Spleen (tissue), 11 donors: ENCODE data around the gene U2SURP. TPM values are rescaled to one million over a fixed set of nuclear protein-coding genes. Genes with fewer than 3 reads are reported as not detected.

Source experiments
- DNase-seq: peaks from one replicate; pipeline ENCODE4 v3.0.0-alpha.2; 2020
- H3K27ac ChIP-seq, 8 donors: fragments of 200-600 bp; sonication (generic) in 7 of 8; 1 replicate in 4 of 8; 2 replicates in 4 of 8; pipeline versions ENCODE4 v1.5.0 to v1.8.0; 2016 to 2021; ENCODE audit warnings: inconsistent platforms in 4 of 8, mild to moderate bottlenecking in 4 of 8, moderate library complexity in 1 of 8
- H3K27me3 ChIP-seq, 7 donors: fragments of 200-600 bp; sonication (generic) in 6 of 7; replicated peaks in 1 of 7; 1 replicate in 4 of 7; 2 replicates in 3 of 7; pipeline versions ENCODE4 v1.5.0 to v1.8.0; 2016 to 2021; ENCODE audit warnings: inconsistent platforms in 3 of 7, mild to moderate bottlenecking in 1 of 7
- H3K36me3 ChIP-seq, 6 donors: fragments of 200-600 bp; sonication (generic) in 5 of 6; 1 replicate in 4 of 6; 2 replicates in 2 of 6; pipeline versions ENCODE4 v1.5.0 to v1.8.0; 2016 to 2021; ENCODE audit warnings: inconsistent platforms in 2 of 6
- H3K4me1 ChIP-seq, 6 donors: fragments of 200-600 bp; sonication (generic) in 5 of 6; 1 replicate in 3 of 6; 2 replicates in 3 of 6; pipeline versions ENCODE4 v1.5.0 to v1.8.0; 2016 to 2021; ENCODE audit warnings: inconsistent platforms in 3 of 6
- H3K4me3 ChIP-seq, 8 donors: fragments of 200-600 bp; sonication (generic) in 7 of 8; 1 replicate in 4 of 8; 2 replicates in 4 of 8; pipeline versions ENCODE4 v1.5.0 to v1.8.0; 2016 to 2021; ENCODE audit warnings: inconsistent platforms in 4 of 8, mild to moderate bottlenecking in 4 of 8, moderate library complexity in 2 of 8
- H3K9me3 ChIP-seq, 8 donors: fragments of 200-600 bp; sonication (generic) in 7 of 8; 1 replicate in 4 of 8; 2 replicates in 4 of 8; pipeline versions ENCODE4 v1.5.0 to v1.8.0; 2016 to 2021; ENCODE audit warnings: inconsistent platforms in 4 of 8
- POLR2A ChIP-seq, 3 donors: fragments of 450-650 bp; IDR thresholded peaks; one replicate each; pipeline ENCODE4 v1.5.1; 2017; ENCODE audit warnings: antibody characterized with exemption in 3 of 3, mild to moderate bottlenecking in 1 of 3
- POLR2AphosphoS5 ChIP-seq, 3 donors: sonication (generic); formaldehyde crosslinking; IDR thresholded peaks; one replicate each; pipeline ENCODE4 v1.5.1; 2017; ENCODE audit warnings: antibody characterized with exemption in 3 of 3
- WGBS, 5 donors: extraction: QIAGEN DNeasy Blood & Tissue Kit in 3 of 5; methylation state at CpG; one replicate each; pipeline versions ENCODE4 v1.1.5 to v1.1.7; 2013 to 2018; 5-methylcytosine and 5-hydroxymethylcytosine counted together
- intact Hi-C: fragments of 100-400 bp; cut with DNase I; formaldehyde crosslinking; loops from one replicate; pipeline ENCODE4 v1.15.0; 2023; ENCODE audit warnings: low total_unique reads
- polyA plus RNA-seq, 3 donors: library from polyadenylated mRNA; stranded (reverse); fragments of 200-250 nt; gene quantifications; one replicate each; pipeline ENCODE4 v1.2.1, GENCODE V29; 2013
- total RNA-seq, 7 donors: library from RNA; depleted of rRNA in 3 of 7; stranded (reverse); fragments of >200 nt in 3 of 7; fragmentation: NEBNext Ultra II Directional in 4 of 7; extraction: Animal tissue kit (Norgen Biotek cat#: 25700) in 4 of 7; gene quantifications; one replicate each; pipeline versions ENCODE4 v1.1.0 to v1.2.1, GENCODE V29; 2016 to 2021
- TF ChIP-seq, protein P1 (sequence below), 11 experiments: fragments of 200-600 bp in 7 of 11; fragments of 450-650 bp in 4 of 11; sonication (generic) in 4 of 11; IDR thresholded peaks in 8 of 11; conservative IDR thresholded peaks in 3 of 11; 1 replicate in 7 of 11; 2 replicates in 4 of 11; pipeline versions ENCODE4 v1.4.0 to v1.8.0; 2016 to 2021; ENCODE audit warnings: antibody characterized with exemption in 11 of 11, inconsistent platforms in 4 of 11, mild to moderate bottlenecking in 1 of 11
- donor health status: healthy with polysubstance abuse.
- donor health status: DM: no; HTN: no; CAD: no; lungs with moderate emphysema.
- donor health status: DM: no; HTN: no; CAD: no.
- donor health status: Bipolar disorder and iron deficiency.
- donor health status: healthy.
- donor health status: DM: no; HTN: no; CAD: no.
- donor health status: DM: yes; HTN: yes; CAD: no.

U2SURP gene
- total and polyA plus RNA-seq, 10 donors, result 29.7 to 130 (median 94.6) TPM

GRCh38 chr3:143090486-143090885 is 89.1 kb downstream of the U2SURP start:
- WGBS, 5 donors, result 69 to 82% (median 77%) methylated on average over 5 of the region's 5 CpGs
- H3K4me1 ChIP-seq, result no peaks in the 10 kb centered on the region
- intact Hi-C loops, result no loop called here
- H3K36me3 ChIP-seq, result no peaks in the 10 kb centered on the region
- H3K9me3 ChIP-seq, result no peaks in the 10 kb centered on the region
- TF ChIP-seq, protein P1, sequence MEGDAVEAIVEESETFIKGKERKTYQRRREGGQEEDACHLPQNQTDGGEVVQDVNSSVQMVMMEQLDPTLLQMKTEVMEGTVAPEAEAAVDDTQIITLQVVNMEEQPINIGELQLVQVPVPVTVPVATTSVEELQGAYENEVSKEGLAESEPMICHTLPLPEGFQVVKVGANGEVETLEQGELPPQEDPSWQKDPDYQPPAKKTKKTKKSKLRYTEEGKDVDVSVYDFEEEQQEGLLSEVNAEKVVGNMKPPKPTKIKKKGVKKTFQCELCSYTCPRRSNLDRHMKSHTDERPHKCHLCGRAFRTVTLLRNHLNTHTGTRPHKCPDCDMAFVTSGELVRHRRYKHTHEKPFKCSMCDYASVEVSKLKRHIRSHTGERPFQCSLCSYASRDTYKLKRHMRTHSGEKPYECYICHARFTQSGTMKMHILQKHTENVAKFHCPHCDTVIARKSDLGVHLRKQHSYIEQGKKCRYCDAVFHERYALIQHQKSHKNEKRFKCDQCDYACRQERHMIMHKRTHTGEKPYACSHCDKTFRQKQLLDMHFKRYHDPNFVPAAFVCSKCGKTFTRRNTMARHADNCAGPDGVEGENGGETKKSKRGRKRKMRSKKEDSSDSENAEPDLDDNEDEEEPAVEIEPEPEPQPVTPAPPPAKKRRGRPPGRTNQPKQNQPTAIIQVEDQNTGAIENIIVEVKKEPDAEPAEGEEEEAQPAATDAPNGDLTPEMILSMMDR (IDR thresholded peaks at IDR 0.05 in 8 of 11, conservative IDR thresholded peaks at IDR 0.05 in 3 of 11), result no peak
- no peak for TF ChIP-seq POLR2A (IDR thresholded peaks at IDR 0.05)
- no peak for TF ChIP-seq POLR2AphosphoS5 (IDR thresholded peaks at IDR 0.05)
- no peak overlapping the region for H3K4me3 ChIP-seq
- DNase-seq, result no peak
- H3K27ac ChIP-seq, result no peak overlapping the region
- H3K27me3 ChIP-seq, result no peaks in the 10 kb centered on the region

DNA sequence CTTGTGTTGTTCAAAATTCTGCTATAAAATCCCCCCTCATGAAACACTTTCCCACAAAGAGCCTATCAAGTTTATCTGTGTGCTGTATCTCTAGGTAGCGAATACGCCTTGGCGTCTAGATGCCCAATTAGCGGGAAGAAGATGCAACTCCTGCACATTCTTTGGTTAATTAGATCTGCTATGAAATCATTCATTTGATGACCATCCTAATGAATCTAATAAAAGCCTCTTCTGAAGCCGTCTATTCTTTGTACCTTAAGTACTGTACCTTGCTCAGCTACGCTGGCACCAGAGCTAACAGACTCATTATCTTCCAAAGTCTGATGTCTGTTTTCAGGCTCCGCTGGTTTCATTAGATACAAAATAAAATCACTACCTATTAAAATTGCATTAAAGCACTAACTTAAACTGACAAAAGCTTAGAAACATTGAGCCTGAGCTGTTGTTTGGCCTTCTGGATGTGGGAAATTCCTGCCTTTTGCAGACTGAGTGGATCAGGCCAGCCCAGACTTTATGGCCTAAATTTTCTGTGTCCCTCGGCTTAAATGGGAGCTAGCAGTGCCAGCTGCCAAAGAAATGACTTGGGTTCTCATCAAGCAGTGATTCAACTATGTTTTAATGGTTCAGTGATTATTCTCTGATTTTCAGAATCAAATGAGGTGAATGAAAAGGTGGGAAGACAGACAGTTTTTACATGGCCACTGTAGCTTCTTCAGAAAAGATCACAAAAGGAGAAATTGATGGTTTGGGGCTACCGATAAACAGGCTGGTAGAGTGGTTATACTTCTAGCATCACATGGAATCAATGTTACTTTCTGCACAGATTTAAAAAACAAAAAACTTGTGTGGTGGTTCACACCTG is 89.8 kb downstream of the U2SURP start:
- Histone ChIP-seq H3K36me3 (no peaks in the 10 kb centered on the region), H3K27me3 (no peaks in the 10 kb centered on the region), H3K4me1 (no peaks in the 10 kb centered on the region), H3K4me3 (no peak overlapping the region), H3K27ac (no peak overlapping the region), H3K9me3 (peaks cover 0 to 6% (median 0%) of the 10 kb centered on the region in 8 donors)
- intact Hi-C loops, result no loop called here
- DNase-seq, result no peak
- WGBS, 5 donors, result 95 to 97% (median 96%) methylated on average over 9 of the region's 9 CpGs
- TF ChIP-seq, protein P1 (IDR thresholded peaks at IDR 0.05 in 8 of 11, conservative IDR thresholded peaks at IDR 0.05 in 3 of 11), result no peak
- no peak for TF ChIP-seq POLR2AphosphoS5 (IDR thresholded peaks at IDR 0.05)

DNA sequence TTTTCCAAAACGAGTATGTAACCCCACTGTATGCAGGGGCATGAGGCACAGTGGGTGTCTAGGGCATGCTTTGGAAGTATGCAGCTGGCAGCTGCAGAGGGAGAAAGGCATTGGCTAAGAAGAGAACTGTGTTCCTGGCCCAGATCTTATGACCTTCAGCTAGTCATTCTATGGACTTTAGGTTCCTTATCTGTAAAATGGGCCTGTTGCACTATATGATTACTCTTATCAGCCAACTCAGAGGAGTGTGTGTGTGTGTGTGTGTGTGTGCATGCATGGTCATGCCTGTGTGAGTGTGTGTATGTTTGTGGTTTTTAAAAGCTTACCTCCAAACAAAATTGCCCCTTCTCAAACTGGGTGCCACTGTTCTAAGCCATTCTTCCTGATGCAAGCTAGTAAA is 90.8 kb downstream of the U2SURP start:
- WGBS, 5 donors, result 66 to 87% (median 74%) methylated on average over 1 of the region's 1 CpG
- Histone ChIP-seq H3K4me3 (no peak overlapping the region), H3K4me1 (no peaks in the 10 kb centered on the region), H3K36me3 (no peaks in the 10 kb centered on the region), H3K27ac (no peak overlapping the region), H3K9me3 (peaks cover 0 to 12% (median 0%) of the 10 kb centered on the region in 8 donors), H3K27me3 (no peaks in the 10 kb centered on the region)
- TF ChIP-seq, protein P1 (IDR thresholded peaks at IDR 0.05 in 8 of 11, conservative IDR thresholded peaks at IDR 0.05 in 3 of 11), result no peak
- TF ChIP-seq POLR2A (IDR thresholded peaks at IDR 0.05), result no peak
- no peak for TF ChIP-seq POLR2AphosphoS5 (IDR thresholded peaks at IDR 0.05)
- DNase-seq, result no peak
- intact Hi-C loops, result no loop called here

GRCh38 chr3:143095813-143096212 is 94.4 kb downstream of the U2SURP start:
- Histone ChIP-seq H3K27me3 (no peaks in the 10 kb centered on the region), H3K9me3 (peaks cover 0 to 14% (median 0%) of the 10 kb centered on the region in 8 donors), H3K27ac (no peak overlapping the region), H3K36me3 (no peaks in the 10 kb centered on the region), H3K4me1 (peaks cover 0 to 4% (median 0%) of the 10 kb centered on the region in 6 donors), H3K4me3 (no peak overlapping the region)
- TF ChIP-seq POLR2A (IDR thresholded peaks at IDR 0.05) (no peak), POLR2AphosphoS5 (IDR thresholded peaks at IDR 0.05) (no peak)
- TF ChIP-seq, protein P1 (IDR thresholded peaks at IDR 0.05 in 8 of 11, conservative IDR thresholded peaks at IDR 0.05 in 3 of 11), result no peak
- no peak for DNase-seq
- intact Hi-C loops, result no loop called here
- WGBS, 5 donors, result 84 to 96% (median 93%) methylated on average over 2 of the region's 2 CpGs
